BLaER1 (cell line): ENCODE measurements around the gene LTF.
A peak's percentile ranks its signal among the peaks of the same experiment; 100 is the strongest.
"Not testable (repeated sequence)": the region's sequence is repeated elsewhere in the genome, so short reads cannot be mapped to it uniquely, and the experiment has no call there.

ENCODE experiments used
- H3K27ac ChIP-seq: shearing (Covaris generic); formaldehyde crosslinking; 2 replicates; pipeline ENCODE4 v1.8.1; 2022
- H3K27me3 ChIP-seq: shearing (Covaris generic); formaldehyde crosslinking; 2 replicates; pipeline ENCODE4 v1.8.1; 2022
- H3K36me3 ChIP-seq: shearing (Covaris generic); formaldehyde crosslinking; 2 replicates; pipeline ENCODE4 v1.8.1; 2022
- H3K4me1 ChIP-seq: shearing (Covaris generic); formaldehyde crosslinking; 2 replicates; pipeline ENCODE4 v1.8.1; 2022
- H3K4me2 ChIP-seq: shearing (Covaris generic); formaldehyde crosslinking; 2 replicates; pipeline ENCODE4 v1.8.1; 2022
- H3K4me3 ChIP-seq: shearing (Covaris generic); formaldehyde crosslinking; 2 replicates; pipeline ENCODE4 v1.8.1; 2022
- H3K9ac ChIP-seq: shearing (Covaris generic); formaldehyde crosslinking; 2 replicates; pipeline ENCODE4 v1.8.1; 2022
- H3K9me3 ChIP-seq: shearing (Covaris generic); formaldehyde crosslinking; 2 replicates; pipeline ENCODE4 v1.8.1; 2022
- H4K20me1 ChIP-seq: shearing (Covaris generic); formaldehyde crosslinking; 2 replicates; pipeline ENCODE4 v1.8.1; 2022
- Cebpa-rat ChIP-seq: shearing (Covaris generic); IDR thresholded peaks from 2 replicates; pipeline ENCODE4 v1.8.1; 2022

The LTF gene

GRCh38 chr3:46407970-46408369 is 56.7 kb downstream of the LTF start:
- Histone ChIP-seq H3K4me2 (peak overlapping the region; percentile 91), H3K27ac (peak overlapping the region; percentile 75), H3K36me3 (no peaks in the 10 kb centered on the region), H3K4me1 (peaks cover 44% of the 10 kb centered on the region), H3K9me3 (no peaks in the 10 kb centered on the region), H3K9ac (peak overlapping the region; percentile 60), H4K20me1 (no peaks in the 10 kb centered on the region), H3K27me3 (no peaks in the 10 kb centered on the region), H3K4me3 (peak overlapping the region; percentile 62)
- no peak for TF ChIP-seq Cebpa-rat

GRCh38 chr3:46406788-46407611 is 57.7 kb downstream of the LTF start, which contains the start of the genes CCR5AS and CCRL2:
TSS of gene CCR5AS (minus strand) at chr3:46407066.
TSS of gene CCRL2 (plus strand) at chr3:46407259. CDS start at chr3:46408080, 821 bp downstream.
- peak within 1 kb of the TSS; percentile 60 for H3K9ac ChIP-seq
- peaks cover 37% of the 10 kb centered on the region for H3K4me1 ChIP-seq
- H3K36me3 ChIP-seq: no peaks in the 10 kb centered on the region
- no peaks in the 10 kb centered on the region for H3K9me3 ChIP-seq
- H3K27me3 ChIP-seq: no peaks in the 10 kb centered on the region
- TF ChIP-seq Cebpa-rat: no peak
- peak within 1 kb of the TSS; percentile 62 for H3K4me3 ChIP-seq
- peak within 1 kb of the TSS; percentile 91 for H3K4me2 ChIP-seq
- no peaks in the 10 kb centered on the region for H4K20me1 ChIP-seq
- peak within 1 kb of the TSS; percentile 75 for H3K27ac ChIP-seq

GRCh38 chr3:46406443-46406787 is 58.3 kb downstream of the LTF start:
- peak overlapping the region; percentile 75 for H3K27ac ChIP-seq
- no peak overlapping the region for H3K4me3 ChIP-seq
- H3K4me2 ChIP-seq: peak overlapping the region; percentile 91
- no peak for TF ChIP-seq Cebpa-rat
- H3K27me3 ChIP-seq: no peaks in the 10 kb centered on the region
- no peaks in the 10 kb centered on the region for H3K9me3 ChIP-seq
- no peaks in the 10 kb centered on the region for H3K36me3 ChIP-seq
- peaks cover 37% of the 10 kb centered on the region for H3K4me1 ChIP-seq
- peak overlapping the region; percentile 60; the same call in 1 of the 2 replicates for H3K9ac ChIP-seq
- no peaks in the 10 kb centered on the region for H4K20me1 ChIP-seq

DNA sequence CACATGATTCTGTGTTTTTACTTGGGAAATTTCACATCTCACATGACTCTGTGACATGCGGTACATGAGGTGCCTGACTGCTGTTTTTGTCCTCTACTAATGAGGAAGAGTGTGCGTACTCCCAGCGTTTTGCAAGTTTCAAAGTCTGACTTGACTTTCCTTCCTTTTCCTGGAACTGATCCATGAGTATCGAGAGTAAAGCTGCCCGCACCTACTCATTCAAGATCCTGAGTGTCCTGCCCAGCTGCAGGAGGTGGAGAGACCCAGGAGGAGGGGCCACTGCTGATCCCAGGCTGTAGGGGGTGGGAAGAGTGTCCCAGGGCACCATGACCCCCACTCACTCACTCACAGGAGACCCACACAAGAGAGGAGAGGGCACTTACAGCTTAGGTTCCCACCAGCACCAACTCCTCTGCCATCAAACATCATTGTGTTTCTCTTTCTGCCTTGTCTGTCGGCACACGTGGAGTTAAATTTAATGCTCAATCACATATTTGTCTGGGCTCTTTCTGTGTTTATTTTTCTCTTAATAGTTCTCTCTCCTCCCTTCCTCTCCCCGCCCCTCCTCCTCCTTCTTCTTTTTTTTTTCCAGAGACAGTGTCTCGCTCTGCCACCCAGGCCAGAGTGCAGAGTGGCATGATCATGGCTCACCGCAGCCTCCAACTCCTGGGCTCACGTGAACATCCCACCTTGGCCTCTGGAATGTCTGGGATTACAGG is 59.2 kb downstream of the LTF start:
- no peak for TF ChIP-seq Cebpa-rat
- H3K9me3 ChIP-seq: no peaks in the 10 kb centered on the region
- H3K36me3 ChIP-seq: no peaks in the 10 kb centered on the region
- H3K27ac ChIP-seq: no peak overlapping the region
- peak overlapping the region; percentile 91; the same call in 1 of the 2 replicates for H3K4me2 ChIP-seq
- no peak overlapping the region for H3K4me3 ChIP-seq
- H3K27me3 ChIP-seq: no peaks in the 10 kb centered on the region
- no peaks in the 10 kb centered on the region for H4K20me1 ChIP-seq
- H3K9ac ChIP-seq: no peak overlapping the region
- peaks cover 37% of the 10 kb centered on the region for H3K4me1 ChIP-seq

- not testable (repeated sequence) for H3K27me3 ChIP-seq, H3K9ac ChIP-seq, H3K27ac ChIP-seq, H3K4me3 ChIP-seq, H3K36me3 ChIP-seq, H3K4me2 ChIP-seq, H3K9me3 ChIP-seq, H4K20me1 ChIP-seq
- peaks cover 28% of the 10 kb centered on the region for H3K4me1 ChIP-seq
Measured at GRCh38 chr3:46402902-46403301, 61.8 kb downstream of the LTF start.

- Histone ChIP-seq H3K36me3 (no peaks in the 10 kb centered on the region), H3K4me3 (no peak overlapping the region), H3K4me1 (peaks cover 15% of the 10 kb centered on the region), H3K4me2 (no peak overlapping the region), H3K27me3 (no peaks in the 10 kb centered on the region), H3K27ac (no peak overlapping the region), H4K20me1 (no peaks in the 10 kb centered on the region), H3K9me3 (no peaks in the 10 kb centered on the region), H3K9ac (no peak overlapping the region)
- TF ChIP-seq Cebpa-rat: no peak
Measured at GRCh38 chr3:46401579-46401978, 63.1 kb downstream of the LTF start.

DNA sequence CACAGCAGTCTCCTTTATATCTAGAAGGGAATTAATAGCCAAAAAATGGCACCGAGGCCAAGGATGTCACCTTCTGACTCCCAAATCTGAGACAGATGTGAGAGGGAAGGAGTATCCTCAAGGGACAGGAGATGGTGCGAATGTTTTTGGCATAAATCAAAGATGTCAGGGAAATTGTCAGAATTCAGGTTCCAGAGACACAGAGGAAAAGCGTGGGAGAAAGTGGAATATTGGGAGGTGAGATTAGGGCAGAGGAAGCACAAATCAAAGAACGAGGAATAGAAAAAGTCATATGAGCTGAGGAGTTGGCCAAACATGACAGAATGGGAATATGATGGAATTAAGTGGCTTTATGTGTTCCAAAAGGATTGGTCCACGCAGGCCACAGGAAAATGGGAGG is 63.9 kb downstream of the LTF start:
- Histone ChIP-seq H3K27me3 (no peaks in the 10 kb centered on the region), H3K4me1 (peaks cover 15% of the 10 kb centered on the region), H3K9me3 (no peaks in the 10 kb centered on the region), H3K4me3 (no peak overlapping the region), H3K27ac (no peak overlapping the region), H3K9ac (no peak overlapping the region), H4K20me1 (no peaks in the 10 kb centered on the region), H3K36me3 (no peaks in the 10 kb centered on the region), H3K4me2 (no peak overlapping the region)
- no peak for TF ChIP-seq Cebpa-rat

DNA sequence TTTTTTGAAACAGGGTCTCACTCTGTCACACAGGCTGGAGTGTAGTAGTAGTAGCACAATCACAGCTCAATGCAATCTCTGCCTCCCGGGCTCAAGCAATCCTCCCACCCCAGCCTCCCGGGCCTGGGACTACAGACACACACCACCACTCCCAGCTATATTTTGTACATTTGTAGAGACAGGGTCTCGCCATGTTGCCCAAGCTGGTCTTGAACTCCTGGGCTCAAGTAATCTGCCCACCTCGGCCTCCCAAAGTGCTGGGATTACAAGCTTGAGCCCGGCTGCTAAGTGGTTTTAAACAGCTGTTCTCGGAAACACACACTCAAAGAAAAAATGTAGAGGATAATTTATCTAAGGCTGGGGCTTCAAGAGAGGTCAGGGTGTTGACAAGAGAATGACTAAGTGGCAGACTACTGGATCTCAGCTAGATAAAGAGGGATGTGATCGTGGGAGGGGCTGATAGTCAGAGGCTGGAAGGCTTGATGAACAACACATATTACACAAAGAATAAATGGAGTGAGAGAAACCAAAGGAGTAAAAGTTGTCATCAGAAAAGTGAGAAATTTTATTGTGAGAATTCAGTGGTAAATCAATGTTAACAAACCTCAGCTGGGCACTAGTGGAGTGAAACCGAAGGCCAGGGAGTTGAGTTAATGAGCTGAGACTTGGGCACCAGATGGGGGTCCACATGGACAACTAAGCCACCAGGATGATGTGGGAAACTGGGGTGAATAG is 64.5 kb downstream of the LTF start:
- Histone ChIP-seq H3K27ac (no peak overlapping the region), H3K4me2 (no peak overlapping the region), H3K9ac (no peak overlapping the region), H3K4me1 (peaks cover 9% of the 10 kb centered on the region), H4K20me1 (no peaks in the 10 kb centered on the region), H3K36me3 (no peaks in the 10 kb centered on the region), H3K4me3 (no peak overlapping the region), H3K9me3 (no peaks in the 10 kb centered on the region), H3K27me3 (no peaks in the 10 kb centered on the region)
- no peak for TF ChIP-seq Cebpa-rat

DNA sequence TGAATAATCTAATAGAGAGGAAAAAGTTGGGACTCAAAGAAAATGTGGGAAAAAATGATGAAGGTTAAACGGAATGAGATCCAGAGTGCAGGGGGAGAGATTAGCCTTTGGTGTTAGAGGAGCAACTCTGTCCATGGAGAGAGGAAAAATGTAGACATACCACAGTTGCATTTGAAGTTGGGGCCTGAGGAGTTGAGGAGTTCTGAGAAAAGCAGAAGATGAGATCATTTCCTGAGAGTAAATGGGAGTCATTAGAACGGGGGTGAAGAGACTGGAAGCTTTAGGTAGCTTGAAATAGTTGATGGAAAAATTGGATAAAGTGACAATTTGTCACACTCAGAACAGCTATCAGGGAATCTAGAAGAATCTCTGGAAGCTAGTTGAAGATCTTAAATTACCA is 65.1 kb downstream of the LTF start:
- Histone ChIP-seq H3K4me3 (no peak overlapping the region), H3K4me2 (no peak overlapping the region), H3K36me3 (no peaks in the 10 kb centered on the region), H4K20me1 (no peaks in the 10 kb centered on the region), H3K27me3 (no peaks in the 10 kb centered on the region), H3K27ac (no peak overlapping the region), H3K9ac (no peak overlapping the region), H3K4me1 (peaks cover 8% of the 10 kb centered on the region), H3K9me3 (no peaks in the 10 kb centered on the region)
- TF ChIP-seq Cebpa-rat: no peak

GRCh38 chr3:46399098-46399497 is 65.6 kb downstream of the LTF start:
- Histone ChIP-seq H3K27me3 (no peaks in the 10 kb centered on the region), H4K20me1 (no peaks in the 10 kb centered on the region), H3K4me1 (peaks cover 8% of the 10 kb centered on the region)

More at GRCh38 chr3:46399098-46399497, 65.6 kb downstream of the LTF start:
- Histone ChIP-seq H3K9ac (no peak overlapping the region), H3K4me3 (no peak overlapping the region), H3K27ac (no peak overlapping the region), H3K9me3 (no peaks in the 10 kb centered on the region), H3K4me2 (no peak overlapping the region), H3K36me3 (no peaks in the 10 kb centered on the region)
- TF ChIP-seq Cebpa-rat: no peak
